Ramos (cell line): ENCODE data around the gene BPIFB2.

Experiments used
- in situ Hi-C: fragments of 300-500 bp; cut with MboI; formaldehyde crosslinking; loops from one replicate; pipeline ENCODE4 v1.14.3; 2022; ENCODE audit warnings: low sequenced_read_pairs; ENCODE audit not compliant: unreplicated experiment

The BPIFB2 gene

DNA sequence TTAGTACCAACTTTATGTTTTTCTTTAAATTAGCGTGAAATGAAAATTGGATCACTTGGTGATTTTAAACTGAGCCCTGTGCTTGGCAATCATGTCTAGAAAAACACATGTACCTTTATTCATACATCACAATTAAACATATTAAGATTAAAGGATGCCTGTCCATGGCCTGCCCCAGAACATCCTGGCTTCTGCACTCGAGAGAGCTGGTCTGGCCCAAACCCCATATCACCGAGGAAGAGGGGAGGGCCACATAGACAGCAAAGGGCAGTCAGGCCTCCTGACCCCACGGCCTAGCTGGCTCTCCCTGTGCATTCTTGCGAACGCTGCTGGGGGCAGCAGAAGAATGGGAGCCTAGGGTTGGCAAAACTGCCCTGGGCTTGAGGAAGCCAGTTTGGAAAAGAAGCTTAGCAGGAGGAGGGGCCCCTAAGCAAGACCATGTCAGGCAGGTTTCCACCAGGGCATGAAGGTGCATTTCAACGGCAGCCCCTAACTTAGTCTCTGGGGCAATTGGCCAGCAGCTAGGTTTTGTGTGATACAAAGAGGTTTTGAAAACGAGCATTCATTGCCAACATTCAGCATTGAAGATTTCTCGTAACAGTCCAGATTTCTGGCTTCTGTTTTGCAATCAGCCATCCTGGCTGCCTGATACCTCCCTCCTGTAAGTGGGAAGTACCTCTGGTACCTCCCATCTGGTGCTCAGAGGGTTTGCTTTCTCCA is 54.8 kb downstream of the BPIFB2 start:
- in situ Hi-C loops = no loop called here

DNA sequence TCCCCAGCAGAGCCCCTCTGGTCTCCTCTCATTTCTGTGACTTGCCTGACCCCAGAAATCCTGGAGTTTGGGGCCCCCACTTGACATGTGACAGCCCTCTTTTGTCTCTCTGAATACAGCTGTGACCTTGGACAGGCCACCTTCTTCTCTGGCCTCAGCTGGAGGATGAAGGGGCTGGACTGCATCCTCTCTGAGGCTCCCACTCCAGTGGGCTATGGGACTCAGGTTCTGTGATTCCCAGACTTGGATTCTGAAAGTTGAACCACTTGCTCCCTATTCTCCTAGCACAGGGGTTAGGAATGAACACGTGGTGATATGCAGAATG is 55.3 kb downstream of the BPIFB2 start:
- in situ Hi-C loops = no loop called here

DNA sequence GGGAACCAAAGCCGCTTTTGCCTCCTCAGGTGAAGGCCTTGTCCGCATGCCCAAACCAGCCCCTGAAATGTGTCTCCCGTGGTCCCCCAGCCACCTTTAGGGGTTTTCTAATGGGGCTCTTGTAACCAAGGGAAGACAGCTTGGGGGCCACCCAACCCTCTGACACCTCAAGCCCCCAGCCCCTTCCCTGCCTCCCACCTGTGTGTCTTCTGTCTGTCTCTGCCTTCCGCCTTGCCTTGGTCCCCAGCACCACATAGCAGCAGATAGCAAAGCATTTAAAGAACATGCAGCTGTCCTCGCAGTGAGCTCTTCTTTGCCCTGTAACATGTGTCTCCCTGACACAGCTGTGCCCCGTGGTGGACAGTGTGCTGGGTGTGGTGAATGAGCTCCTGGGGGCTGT is 55.8 kb downstream of the BPIFB2 start:
- in situ Hi-C loops = no loop called here

DNA sequence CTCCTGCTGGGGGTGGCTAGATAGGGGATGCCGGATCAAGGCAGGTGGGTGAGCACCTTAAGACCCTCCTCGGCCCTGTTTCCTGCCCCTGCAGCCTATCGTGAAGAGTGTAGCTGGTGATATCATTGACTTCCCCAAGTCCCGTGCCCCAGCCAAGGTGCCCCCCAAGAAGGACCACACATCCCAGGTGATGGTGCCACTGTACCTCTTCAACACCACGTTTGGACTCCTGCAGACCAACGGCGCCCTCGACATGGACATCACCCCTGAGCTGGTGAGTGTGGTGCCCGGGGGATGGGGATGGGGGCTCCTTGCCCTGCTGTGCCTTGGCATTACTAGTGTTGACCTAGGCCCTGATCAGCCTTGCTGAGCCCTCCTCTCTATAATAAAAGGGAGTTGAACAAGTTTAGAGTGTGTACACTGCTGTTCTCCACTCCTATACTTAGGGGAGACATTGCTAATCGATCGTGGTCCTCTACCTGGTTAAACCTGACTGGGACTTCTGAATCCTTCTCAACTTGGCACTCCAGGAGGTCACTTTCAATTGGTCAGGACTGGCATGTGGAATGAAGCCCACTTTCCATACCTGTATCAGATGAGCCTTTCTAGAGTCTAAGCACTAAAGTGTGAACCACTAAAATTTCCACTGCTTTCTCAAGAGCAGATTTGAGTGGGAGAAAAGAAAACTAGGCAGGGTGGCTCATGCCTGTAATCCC is 57.2 kb downstream of the BPIFB2 start:
- in situ Hi-C loops = no loop called here

DNA sequence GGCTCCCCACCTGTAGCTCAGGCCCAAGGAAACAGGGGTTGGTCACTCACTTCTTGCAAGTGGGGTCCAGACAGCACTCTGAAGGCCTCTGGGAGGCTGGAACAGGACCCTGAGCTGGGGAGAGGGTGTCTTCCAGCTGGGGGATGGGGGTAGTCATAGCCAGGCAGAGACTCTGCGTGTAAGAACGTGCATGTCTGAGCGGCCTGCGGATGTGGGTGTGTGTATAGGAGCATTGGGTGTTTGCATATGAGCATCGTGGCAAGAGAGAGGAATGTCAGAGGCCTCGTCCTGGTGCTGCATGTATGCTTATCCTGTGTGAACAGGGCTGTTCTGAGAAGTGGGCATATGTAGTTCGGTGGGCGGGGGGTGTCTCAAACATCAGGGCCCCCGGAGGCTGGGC is 58.3 kb downstream of the BPIFB2 start:
- in situ Hi-C loops = no loop called here

DNA sequence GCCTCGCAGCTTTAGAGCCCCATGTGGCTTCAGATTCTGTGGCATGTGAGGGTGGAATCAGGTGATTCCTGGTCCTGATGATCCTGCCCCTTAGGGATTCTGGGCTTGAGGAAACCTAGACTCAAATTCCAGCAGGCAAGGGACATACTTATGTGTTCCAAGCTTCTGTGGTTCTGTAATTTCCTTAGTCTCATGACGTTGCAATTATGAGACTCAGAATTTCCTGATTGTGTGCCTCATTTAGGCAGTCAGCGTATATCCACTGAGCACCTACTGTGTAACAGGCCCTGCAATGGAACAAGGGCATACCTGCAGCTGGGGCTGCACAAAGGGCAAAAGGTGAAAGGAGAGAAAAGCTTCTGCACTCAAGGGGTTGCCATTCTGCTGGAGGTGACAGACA is 60.3 kb downstream of the BPIFB2 start:
- in situ Hi-C loops = no loop called here

DNA sequence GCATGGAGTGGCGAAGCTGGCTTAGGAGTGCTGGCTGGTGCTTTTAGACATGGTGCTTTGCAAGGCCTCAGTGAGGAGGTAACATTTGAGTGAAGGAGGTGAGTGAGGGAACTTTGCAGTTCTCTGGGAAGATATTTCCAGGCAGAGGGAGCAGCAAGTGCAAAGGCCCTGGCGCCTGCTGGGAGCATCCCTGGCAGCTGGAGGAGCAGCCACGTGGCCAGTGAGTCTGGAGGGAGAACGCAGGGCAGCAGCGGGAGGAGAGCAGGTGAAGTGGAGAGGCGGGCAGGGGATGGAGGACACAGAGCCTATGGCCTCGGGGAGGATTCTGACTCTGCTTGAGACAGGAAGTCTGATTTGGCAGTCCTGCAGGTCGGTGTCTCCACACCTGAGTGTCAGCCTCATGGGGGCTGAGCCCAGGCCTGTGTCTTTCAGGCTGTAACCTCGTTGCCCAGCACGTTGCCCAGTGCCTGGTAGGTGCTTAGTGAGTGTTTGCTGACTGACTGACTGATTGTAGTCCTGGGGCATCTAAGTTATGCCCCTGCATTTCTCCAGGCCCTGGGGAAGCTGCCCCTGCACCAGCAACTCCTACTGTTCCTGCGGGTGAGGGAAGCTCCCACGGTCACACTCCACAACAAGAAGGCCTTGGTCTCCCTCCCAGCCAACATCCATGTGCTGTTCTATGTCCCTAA is 60.9 kb downstream of the BPIFB2 start:
- in situ Hi-C loops = no loop called here

DNA sequence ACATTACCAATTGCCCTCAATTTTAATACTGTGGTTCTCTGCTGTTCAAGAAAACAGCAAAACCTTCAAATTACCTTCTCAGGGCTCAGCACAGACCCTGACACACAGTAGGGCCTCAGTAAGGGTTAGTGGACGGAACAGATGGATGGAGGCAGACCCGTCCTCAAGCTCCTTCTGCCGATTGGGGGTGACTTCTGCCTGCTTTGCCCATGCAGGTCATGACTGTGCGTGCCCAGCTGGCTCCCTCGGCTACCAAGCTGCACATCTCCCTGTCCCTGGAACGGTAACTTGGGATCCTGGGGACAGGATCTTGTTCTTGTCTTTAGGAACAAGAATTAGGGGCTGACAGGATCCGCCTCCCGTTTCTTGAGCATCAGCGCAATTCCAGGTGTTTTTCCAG is 62.2 kb downstream of the BPIFB2 start:
- in situ Hi-C loops = no loop called here

DNA sequence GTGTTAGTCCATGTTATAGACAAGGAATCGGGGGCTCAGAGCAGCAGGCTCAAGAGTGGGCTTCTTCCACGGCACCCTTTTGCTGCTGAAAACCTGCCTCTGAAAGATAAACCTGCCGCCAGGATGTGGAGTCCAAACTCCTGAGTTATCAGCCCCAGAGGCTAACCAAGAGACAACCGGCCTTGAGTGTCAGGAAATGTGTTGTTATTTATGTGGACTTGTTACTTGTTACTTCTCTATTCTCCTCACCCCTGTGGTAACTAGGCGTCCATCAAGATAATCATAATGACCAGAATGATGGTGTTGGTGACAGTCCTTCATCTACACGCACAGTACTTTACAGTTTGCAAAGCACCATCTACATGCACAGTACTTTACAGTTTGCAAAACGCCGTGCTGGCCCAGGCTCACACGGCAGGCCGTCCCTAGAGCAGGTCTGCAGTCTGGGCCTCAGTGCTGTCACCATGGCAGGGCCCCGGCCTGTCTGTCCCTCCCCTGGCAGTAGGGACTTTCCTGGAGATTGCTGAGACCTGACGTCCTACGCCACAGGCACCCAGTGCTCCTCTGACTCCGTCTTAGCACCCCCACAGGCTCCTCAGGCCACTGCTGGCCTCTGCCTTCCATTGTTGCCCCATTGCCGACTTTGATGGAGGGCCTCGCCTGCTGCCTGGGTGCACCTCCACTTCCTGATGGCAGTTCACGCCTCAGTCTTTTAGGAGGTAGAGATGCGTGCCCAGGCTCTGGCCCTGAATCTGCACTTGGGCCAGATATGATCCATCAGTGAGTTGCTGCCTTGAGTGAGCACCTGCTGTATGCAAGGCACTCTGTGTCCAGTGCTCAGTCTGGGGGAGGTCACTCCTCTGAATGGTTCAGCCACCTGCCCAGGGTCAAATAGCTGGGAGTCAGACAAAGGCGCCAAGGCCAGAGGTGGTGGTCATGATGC is 62.9 kb downstream of the BPIFB2 start:
- in situ Hi-C loops = no loop called here

DNA sequence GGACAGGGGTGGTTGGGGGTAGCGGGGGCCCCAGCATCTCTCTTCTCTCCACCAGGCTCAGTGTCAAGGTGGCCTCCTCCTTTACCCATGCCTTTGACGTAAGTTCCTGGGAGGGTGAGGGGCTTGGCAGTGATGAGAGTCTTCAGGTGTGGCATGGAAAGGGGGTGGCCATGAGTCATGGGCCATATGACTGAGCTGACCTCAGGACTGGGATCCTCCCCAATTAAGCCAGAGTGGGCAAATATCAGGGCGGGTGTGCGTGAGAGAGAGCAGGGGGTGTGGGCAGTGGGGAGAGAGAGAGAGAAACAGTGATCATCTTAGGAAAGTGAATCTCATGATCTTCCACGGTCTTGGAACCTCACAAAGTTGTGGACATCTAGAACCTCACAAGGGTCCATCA is 63.7 kb downstream of the BPIFB2 start:
- in situ Hi-C loops = no loop called here

DNA sequence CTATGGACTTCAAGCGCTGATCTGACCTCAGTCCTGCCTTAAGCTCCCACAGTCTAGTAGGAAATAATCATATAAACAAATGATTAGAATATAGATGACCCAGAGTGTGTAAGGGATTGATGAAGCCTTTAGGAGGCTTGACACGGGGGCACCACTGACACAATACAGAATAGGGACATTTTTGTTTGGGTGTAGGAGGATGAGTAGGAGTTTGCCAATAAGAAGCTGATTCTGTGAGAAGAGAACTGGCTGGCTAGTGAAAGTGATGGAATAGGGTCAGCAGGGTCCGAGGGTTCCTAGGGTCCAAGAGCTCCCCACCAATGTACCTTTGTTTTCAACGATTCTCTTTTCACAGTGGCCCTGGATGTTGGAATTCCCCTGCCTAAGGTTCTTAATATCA is 64.9 kb downstream of the BPIFB2 start:
- in situ Hi-C loops = no loop called here

DNA sequence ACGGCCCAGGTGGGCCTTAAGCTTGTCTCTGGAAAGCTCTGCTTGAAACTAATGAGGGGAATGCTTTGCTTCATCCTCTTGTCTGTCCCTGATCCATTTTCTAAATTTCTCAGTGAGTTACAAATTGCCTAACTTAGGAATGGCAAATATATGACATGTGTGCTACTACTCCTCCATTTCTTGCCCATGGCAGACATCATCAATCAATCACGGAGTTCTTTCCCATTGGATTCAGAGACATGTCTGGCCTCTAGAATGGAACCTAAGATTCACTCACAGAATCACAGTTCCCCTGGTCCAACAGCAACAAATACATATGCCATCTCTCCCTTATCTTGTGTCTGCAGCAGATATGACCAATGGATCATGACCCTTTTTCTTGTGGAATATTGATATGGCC is 65.3 kb downstream of the BPIFB2 start:
- in situ Hi-C loops = no loop called here
